ENCODE data around the gene SETX.

SETX gene

DNA sequence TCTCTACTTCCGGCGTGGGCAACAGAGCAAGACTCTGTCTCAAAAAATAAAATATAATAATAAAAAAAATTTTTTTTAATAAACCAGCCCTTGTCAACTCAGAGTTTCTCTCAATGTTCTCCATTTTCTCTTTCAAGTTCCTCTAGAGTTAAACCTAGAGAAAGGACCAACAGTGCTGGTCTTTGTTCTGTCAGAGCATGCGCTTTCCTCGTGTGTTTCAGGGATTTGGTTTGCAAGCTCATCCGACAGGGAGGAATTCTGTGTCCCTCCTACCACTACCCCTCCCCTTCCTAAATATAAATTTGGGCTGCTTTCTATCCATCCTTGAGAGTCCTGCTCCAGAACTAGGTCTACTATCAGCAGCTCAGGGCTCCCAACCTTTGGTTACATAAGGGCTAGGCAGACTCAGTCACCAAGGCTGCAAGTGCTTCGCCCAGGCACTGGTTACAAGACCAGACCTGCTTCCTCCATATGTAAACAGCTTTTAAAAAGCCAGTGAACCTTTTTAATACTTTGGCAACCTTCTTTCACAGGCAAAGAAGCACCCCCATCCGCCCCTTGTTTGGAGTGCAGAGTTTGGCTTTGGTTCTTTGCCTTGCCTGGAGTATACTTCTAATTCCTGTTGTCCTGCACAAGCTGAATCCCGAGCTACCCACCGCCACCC, 13.5 kb downstream of the SETX start:
- H3K9ac ChIP-seq (ENCODE audit: low read length): no peak overlapping the region
- H3K36me3 ChIP-seq (ENCODE audit: insufficient read depth, low read length): peaks cover 97% of the 10 kb centered on the region
- no peak for TF ChIP-seq CTCF (IDR thresholded peaks at IDR 0.05; ENCODE audit: low read length)
- TF ChIP-seq EZH2 (IDR thresholded peaks at IDR 0.05; ENCODE audit: borderline replicate concordance, low read length): no peak
- no peaks in the 10 kb centered on the region for H3F3A ChIP-seq (ENCODE audit: insufficient read depth, low read length)
- no peak overlapping the region for H3K27ac ChIP-seq (ENCODE audit: low read depth, low read length, poor library complexity, severe bottlenecking)
- H3K4me2 ChIP-seq (ENCODE audit: low read length): no peak overlapping the region
- no peaks in the 10 kb centered on the region for H4K20me1 ChIP-seq (ENCODE audit: insufficient read depth, low read length)
- H3K9me3 ChIP-seq (ENCODE audit: low read length): no peaks in the 10 kb centered on the region
- no peaks in the 10 kb centered on the region for H3K4me1 ChIP-seq (ENCODE audit: insufficient read depth, low read length, severe bottlenecking)
- no peak overlapping the region for H3K4me3 ChIP-seq (ENCODE audit: low read depth, low read length, poor library complexity, severe bottlenecking)
- H3K27me3 ChIP-seq (ENCODE audit: insufficient read depth, low read length): no peaks in the 10 kb centered on the region
- H2AFZ ChIP-seq (ENCODE audit: low read length): no peak overlapping the region
- no peaks in the 10 kb centered on the region; the same call in 1 of the 2 replicates for H3K79me2 ChIP-seq (ENCODE audit: insufficient read depth, low read length)
- H3K9me2 ChIP-seq (ENCODE audit: low read depth, low read length): no peaks in the 10 kb centered on the region

GRCh38 chr9:132334364-132334763, 20.4 kb downstream of the SETX start:
- Histone ChIP-seq H3K4me3 (ENCODE audit: low read depth, low read length, poor library complexity, severe bottlenecking) (no peak overlapping the region), H3K9ac (ENCODE audit: low read length) (no peak overlapping the region), H3K79me2 (ENCODE audit: insufficient read depth, low read length) (no peaks in the 10 kb centered on the region), H3K9me3 (ENCODE audit: low read length) (no peaks in the 10 kb centered on the region), H3K27ac (ENCODE audit: low read depth, low read length, poor library complexity, severe bottlenecking) (no peak overlapping the region), H3K4me1 (ENCODE audit: insufficient read depth, low read length, severe bottlenecking) (no peaks in the 10 kb centered on the region), H3F3A (ENCODE audit: insufficient read depth, low read length) (no peaks in the 10 kb centered on the region), H3K4me2 (ENCODE audit: low read length) (no peak overlapping the region), H3K9me2 (ENCODE audit: low read depth, low read length) (no peaks in the 10 kb centered on the region), H4K20me1 (ENCODE audit: insufficient read depth, low read length) (no peaks in the 10 kb centered on the region), H3K36me3 (ENCODE audit: insufficient read depth, low read length) (peaks cover 94% of the 10 kb centered on the region), H2AFZ (ENCODE audit: low read length) (no peak overlapping the region), H3K27me3 (ENCODE audit: insufficient read depth, low read length) (no peaks in the 10 kb centered on the region)
- TF ChIP-seq EZH2 (IDR thresholded peaks at IDR 0.05; ENCODE audit: borderline replicate concordance, low read length) (no peak), CTCF (IDR thresholded peaks at IDR 0.05; ENCODE audit: low read length) (no peak)

GRCh38 chr9:132333556-132333955, 21.2 kb downstream of the SETX start:
- Histone ChIP-seq H3K36me3 (ENCODE audit: insufficient read depth, low read length) (peaks cover 95% of the 10 kb centered on the region), H4K20me1 (ENCODE audit: insufficient read depth, low read length) (no peaks in the 10 kb centered on the region)

More at GRCh38 chr9:132333556-132333955, 21.2 kb downstream of the SETX start:
- no peak overlapping the region for H2AFZ ChIP-seq (ENCODE audit: low read length)
- no peak overlapping the region for H3K4me2 ChIP-seq (ENCODE audit: low read length)
- H3K9ac ChIP-seq (ENCODE audit: low read length): no peak overlapping the region
- no peaks in the 10 kb centered on the region for H3F3A ChIP-seq (ENCODE audit: insufficient read depth, low read length)
- H3K27me3 ChIP-seq (ENCODE audit: insufficient read depth, low read length): no peaks in the 10 kb centered on the region
- H3K27ac ChIP-seq (ENCODE audit: low read depth, low read length, poor library complexity, severe bottlenecking): no peak overlapping the region
- no peaks in the 10 kb centered on the region for H3K9me3 ChIP-seq (ENCODE audit: low read length)
- no peak overlapping the region for H3K4me3 ChIP-seq (ENCODE audit: low read depth, low read length, poor library complexity, severe bottlenecking)
- TF ChIP-seq CTCF (IDR thresholded peaks at IDR 0.05; ENCODE audit: low read length) (no peak), EZH2 (IDR thresholded peaks at IDR 0.05; ENCODE audit: borderline replicate concordance, low read length) (no peak)
- no peaks in the 10 kb centered on the region for H3K4me1 ChIP-seq (ENCODE audit: insufficient read depth, low read length, severe bottlenecking)
- H3K79me2 ChIP-seq (ENCODE audit: insufficient read depth, low read length): no peaks in the 10 kb centered on the region
- no peaks in the 10 kb centered on the region for H3K9me2 ChIP-seq (ENCODE audit: low read depth, low read length)
